Measurements from ENCODE around the gene TBCD.

The TBCD gene

DNA sequence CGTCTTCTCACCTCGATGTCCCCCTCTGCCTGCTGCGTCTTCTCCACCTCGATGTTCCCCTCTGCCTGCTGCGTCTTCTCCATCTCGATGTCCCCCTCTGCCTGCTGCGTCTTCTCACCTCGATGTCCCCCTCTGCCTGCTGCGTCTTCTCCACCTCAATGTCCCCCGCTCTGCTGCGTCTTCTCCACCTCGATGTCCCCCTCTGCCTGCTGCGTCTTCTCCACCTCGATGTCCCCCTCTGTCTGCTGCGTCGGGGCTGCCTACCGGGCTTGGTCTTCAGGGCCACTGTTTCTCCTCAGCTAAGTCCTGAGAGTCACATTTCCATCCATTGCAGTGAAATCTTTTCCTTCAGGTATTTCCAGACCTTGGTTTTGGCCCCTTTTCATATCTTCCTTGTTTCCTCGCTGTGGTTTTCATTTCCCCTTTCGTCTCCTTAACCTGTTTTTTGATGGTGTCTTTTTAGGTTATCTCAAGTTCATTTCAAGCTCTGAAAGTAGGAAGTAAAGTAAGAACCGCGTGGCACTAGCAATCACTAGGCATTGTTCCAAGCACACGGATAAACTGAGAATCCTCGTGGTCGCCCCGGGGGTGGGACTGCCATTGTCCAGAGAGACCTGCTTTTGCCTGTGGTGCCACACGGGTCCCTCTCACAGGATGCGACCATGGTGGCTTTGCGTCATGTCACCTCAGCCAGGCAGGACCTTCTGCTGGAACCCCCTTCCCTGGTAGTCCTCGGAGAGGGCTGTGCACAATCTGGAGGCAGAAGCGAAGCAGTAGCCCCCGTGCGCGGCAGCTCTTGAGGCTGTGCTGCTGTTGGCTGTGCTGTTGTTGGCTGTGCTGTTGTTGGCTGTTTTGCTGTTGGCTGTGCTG is 97.4 kb downstream of the TBCD start:
- TF ChIP-seq, protein P1, sequence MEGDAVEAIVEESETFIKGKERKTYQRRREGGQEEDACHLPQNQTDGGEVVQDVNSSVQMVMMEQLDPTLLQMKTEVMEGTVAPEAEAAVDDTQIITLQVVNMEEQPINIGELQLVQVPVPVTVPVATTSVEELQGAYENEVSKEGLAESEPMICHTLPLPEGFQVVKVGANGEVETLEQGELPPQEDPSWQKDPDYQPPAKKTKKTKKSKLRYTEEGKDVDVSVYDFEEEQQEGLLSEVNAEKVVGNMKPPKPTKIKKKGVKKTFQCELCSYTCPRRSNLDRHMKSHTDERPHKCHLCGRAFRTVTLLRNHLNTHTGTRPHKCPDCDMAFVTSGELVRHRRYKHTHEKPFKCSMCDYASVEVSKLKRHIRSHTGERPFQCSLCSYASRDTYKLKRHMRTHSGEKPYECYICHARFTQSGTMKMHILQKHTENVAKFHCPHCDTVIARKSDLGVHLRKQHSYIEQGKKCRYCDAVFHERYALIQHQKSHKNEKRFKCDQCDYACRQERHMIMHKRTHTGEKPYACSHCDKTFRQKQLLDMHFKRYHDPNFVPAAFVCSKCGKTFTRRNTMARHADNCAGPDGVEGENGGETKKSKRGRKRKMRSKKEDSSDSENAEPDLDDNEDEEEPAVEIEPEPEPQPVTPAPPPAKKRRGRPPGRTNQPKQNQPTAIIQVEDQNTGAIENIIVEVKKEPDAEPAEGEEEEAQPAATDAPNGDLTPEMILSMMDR (IDR thresholded peaks at IDR 0.05): no peak
- TF ChIP-seq ZFX (IDR thresholded peaks at IDR 0.05; ENCODE audit: borderline replicate concordance): no peak
- H3K27ac ChIP-seq: no peak overlapping the region

DNA sequence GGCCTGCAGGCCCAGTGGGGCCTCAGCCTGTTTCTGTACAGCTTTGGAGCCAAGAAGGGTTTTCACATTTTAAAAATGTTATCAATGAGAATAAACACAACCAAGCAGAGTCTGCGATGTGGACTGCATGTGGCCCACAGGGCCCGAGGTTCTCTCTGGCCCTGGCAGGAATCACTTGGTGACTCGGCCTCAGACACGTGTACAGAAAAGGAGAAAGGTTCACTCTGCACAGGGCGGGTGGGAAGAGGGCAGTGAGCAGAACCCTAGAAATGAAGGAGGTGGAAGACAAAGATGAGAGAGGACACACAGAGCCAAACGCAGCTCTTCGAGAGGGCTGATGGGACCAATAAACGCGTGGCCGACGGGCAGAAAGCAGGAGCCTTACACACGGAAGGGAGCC is 99.5 kb downstream of the TBCD start:
- no peak overlapping the region for H3K27ac ChIP-seq
- TF ChIP-seq ZFX (IDR thresholded peaks at IDR 0.05; ENCODE audit: borderline replicate concordance): no peak
- TF ChIP-seq, protein P1 (IDR thresholded peaks at IDR 0.05): no peak

DNA sequence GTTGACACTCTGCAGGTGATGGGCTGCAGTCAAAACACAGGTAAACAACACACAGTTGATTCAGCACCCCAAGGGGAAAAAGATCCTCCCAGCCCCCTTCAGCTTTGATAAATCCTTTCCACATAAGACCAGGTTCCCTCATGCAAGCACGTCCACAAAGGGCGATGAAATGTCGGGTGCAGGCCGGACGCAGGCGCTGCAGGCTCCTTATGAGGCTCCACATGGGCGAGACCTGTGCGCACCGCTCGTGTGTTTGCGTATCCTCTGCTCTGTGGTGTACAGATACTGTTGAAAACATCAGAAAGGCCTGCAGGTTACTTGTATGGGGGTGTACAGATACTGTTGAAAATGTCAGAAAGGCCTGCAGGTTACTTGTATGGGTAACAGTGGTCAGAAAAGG is 102.4 kb downstream of the TBCD start:
- no peak overlapping the region for H3K27ac ChIP-seq
- TF ChIP-seq, protein P1 (IDR thresholded peaks at IDR 0.05): no peak
- no peak for TF ChIP-seq ZFX (IDR thresholded peaks at IDR 0.05; ENCODE audit: borderline replicate concordance)

DNA sequence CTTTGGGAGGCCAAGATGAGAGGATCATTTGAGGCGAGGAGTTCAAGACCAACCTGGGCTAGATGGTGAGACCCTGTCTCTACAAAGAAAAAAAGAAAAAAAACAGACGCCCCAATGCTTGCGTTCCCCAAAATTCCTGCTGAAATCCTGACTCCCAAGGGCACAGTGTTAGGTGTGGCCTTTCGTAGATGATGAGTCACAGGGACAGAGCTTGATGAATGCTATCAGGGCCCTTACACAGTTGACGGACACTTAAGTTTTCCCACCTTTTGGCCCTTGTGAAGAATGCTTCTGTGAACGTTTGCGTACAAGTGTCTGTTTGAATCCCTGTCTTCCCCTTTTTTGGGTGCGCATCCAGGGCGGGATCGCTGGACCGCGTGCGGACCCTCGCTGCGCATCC is 104.5 kb downstream of the TBCD start:
- no peak for TF ChIP-seq ZFX (IDR thresholded peaks at IDR 0.05; ENCODE audit: borderline replicate concordance)
- TF ChIP-seq, protein P1 (IDR thresholded peaks at IDR 0.05): no peak
- no peak overlapping the region for H3K27ac ChIP-seq

DNA sequence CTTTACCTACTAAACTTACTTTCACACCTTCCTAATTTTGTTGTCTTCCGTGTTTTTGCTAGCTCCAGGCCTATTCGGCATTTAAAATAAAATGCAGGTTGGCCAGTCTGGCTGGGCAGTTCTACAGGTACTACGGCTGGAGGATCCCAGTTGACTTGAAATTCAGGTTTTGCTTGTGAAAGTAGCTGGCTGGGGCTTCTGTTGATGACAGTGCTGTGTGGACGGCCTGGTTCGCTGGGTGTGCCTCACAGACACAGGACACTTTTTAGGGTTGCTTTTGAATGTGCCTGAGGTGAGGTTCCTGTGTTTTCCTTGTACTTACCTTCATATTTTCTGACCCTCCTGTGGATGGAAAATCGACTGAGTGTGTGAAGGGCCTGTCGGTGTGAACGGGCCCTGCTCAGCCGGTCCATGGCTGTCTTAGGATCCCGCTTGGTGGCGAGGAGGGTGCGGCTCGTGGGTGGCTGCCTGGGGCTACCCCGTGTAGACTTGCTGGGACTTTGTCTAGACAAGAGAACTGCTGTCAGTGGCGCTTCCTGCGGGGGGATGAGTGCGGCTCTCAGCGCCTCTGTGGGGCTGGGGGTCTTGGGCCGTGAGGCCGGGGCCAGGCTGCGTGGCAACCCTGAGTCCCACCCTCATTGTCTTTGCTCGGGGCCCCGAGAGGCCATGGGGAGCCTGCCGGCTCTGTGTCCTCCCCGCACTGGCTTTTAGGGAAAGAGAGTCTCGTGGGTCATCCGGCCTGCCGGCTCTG is 106.7 kb downstream of the TBCD start:
- H3K27ac ChIP-seq: no peak overlapping the region
- no peak for TF ChIP-seq ZFX (IDR thresholded peaks at IDR 0.05; ENCODE audit: borderline replicate concordance)
- TF ChIP-seq, protein P1 (IDR thresholded peaks at IDR 0.05): no peak

DNA sequence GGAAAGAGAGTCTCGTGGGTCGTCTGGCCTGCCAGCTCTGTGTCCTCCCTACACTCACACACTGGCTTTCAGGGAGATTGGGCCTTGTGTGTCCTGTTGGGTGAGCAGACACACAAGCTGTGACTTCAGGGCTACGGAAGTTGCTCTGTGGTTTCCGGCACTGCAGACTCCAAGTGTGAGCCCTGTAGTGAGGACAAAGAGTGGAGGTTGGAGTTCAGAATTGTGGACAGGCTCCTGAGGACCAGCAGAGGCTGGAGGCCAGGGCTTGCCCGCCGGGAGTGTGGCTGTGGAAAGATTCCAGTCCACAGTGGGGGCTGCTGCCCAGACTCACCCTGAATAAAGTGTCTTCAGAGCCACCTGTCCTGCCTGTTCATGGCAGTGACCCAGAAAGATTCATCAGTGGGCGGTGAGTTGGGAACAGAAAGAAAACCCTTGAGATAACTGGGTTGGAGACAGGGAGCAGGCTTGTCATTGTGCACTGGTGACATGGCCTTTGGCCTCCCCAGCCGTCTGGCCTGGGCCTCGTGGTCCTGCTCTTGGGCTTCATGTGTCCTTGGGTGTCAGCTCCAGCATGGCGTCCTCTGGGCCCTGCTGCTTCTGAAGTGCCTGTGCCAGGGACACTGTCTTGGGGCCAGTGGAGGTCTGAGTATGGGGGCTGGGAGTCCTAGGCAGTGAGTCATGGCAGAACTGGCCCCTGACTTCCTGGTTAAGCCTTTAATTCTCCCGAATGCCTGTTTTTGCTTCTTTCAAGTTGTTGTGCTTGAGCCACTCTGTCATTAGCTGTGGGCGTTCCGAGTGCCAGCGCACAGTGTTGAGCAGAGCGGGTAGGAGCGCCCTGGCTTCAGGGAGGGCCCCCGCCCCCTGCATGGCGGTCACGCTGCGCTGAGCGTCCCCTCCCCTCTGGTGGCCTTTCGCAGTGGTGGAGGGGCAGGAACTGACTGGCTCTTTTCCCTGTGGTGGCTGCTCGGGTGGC is 107.9 kb downstream of the TBCD start:
- TF ChIP-seq, protein P1 (IDR thresholded peaks at IDR 0.05): no peak
- no peak for TF ChIP-seq ZFX (IDR thresholded peaks at IDR 0.05; ENCODE audit: borderline replicate concordance)
- no peak overlapping the region for H3K27ac ChIP-seq

All from 22Rv1 (cell line).